AG09309 (cell line): Measurements from ENCODE around the gene TBX5.
A peak's percentile ranks its signal among the peaks of the same experiment; 100 is the strongest.
"Not testable (repeated sequence)": the region's sequence is repeated elsewhere in the genome, so short reads cannot be mapped to it uniquely, and the experiment has no call there.

Source experiments
- DNase-seq: peaks from one replicate; pipeline ENCODE4 v3.0.0-alpha.2; 2010; ENCODE audit warnings: low read depth
- H3K4me3 ChIP-seq: 2 replicates; pipeline ENCODE4 v1.5.1; 2011; ENCODE audit warnings: mild to moderate bottlenecking, low read depth, low read length, moderate library complexity; ENCODE audit not compliant: control insufficient read depth
- CTCF ChIP-seq: IDR thresholded peaks from 2 replicates; pipeline ENCODE4 v1.5.1; 2011; ENCODE audit warnings: mild to moderate bottlenecking, low read depth, low read length, inconsistent platforms; ENCODE audit not compliant: insufficient read depth, control insufficient read depth; ENCODE audit errors: missing control alignments

Gene TBX5

GRCh38 chr12:114360485-114360884 is 45.5 kb downstream of the TBX5 start:
- TF ChIP-seq CTCF: no peak
- H3K4me3 ChIP-seq: no peak overlapping the region
- no peak for DNase-seq

GRCh38 chr12:114355389-114356088 is 50.4 kb downstream of the TBX5 start:
- no peak overlapping the region for H3K4me3 ChIP-seq
- DNase-seq: no peak
- peak; percentile 12 for TF ChIP-seq CTCF

GRCh38 chr12:114349239-114349638 is 56.7 kb downstream of the TBX5 start:
- H3K4me3 ChIP-seq, DNase-seq: not testable (repeated sequence)

- H3K4me3 ChIP-seq: no peak overlapping the region
- no peak for DNase-seq
- no peak for TF ChIP-seq CTCF
Measured at GRCh38 chr12:114347861-114348260, 58.1 kb downstream of the TBX5 start.

- no peak for DNase-seq
- TF ChIP-seq CTCF: no peak
Measured at GRCh38 chr12:114344831-114345230, 61.1 kb downstream of the TBX5 start.

GRCh38 chr12:114344303-114344663 is 61.7 kb downstream of the TBX5 start:
- H3K4me3 ChIP-seq: no peak overlapping the region
- TF ChIP-seq CTCF: no peak

More at GRCh38 chr12:114344831-114345230, 61.1 kb downstream of the TBX5 start:
- no peak overlapping the region for H3K4me3 ChIP-seq

GRCh38 chr12:114343585-114344302 is 62.2 kb downstream of the TBX5 start:
- no peak for TF ChIP-seq CTCF
- DNase-seq: no peak

More at GRCh38 chr12:114344303-114344663, 61.7 kb downstream of the TBX5 start:
- DNase-seq: no peak

More at GRCh38 chr12:114343585-114344302, 62.2 kb downstream of the TBX5 start:
- H3K4me3 ChIP-seq: no peak overlapping the region
